IMR-90 (cell line): ENCODE measurements around the gene NKAIN4. TPM values are rescaled to one million over a fixed set of nuclear protein-coding genes. Genes with fewer than 3 reads are reported as not detected.

Experiments used
- ATAC-seq: fragments of 200-7000 bp; cut with Tn5 transposase; 2 replicates; pipeline ENCODE4 v1.9.1; 2020; ENCODE audit warnings: low read depth, mild to moderate bottlenecking, moderate library complexity
- BruUV-seq: library from RNA; stranded (reverse); fragments of 400-500 nt; replicated peaks from 2 replicates; lab custom pipeline; 2021; lab: Mats Ljungman, UMichigan
- CTCF ChIA-PET: fragments of 300-600 bp; formaldehyde crosslinking; extraction: SDS; loops from one replicate; lab custom pipeline; 2021; ENCODE audit warnings: antibody characterized with exemption; lab: Yijun Ruan, JAX
- POLR2A ChIA-PET: fragments of 300-600 bp; sonication (Branson Sonifier 250); formaldehyde crosslinking; loops from one replicate; lab custom pipeline; 2022; ENCODE audit warnings: antibody characterized with exemption; ENCODE audit not compliant: unreplicated experiment; lab: Charles Lee
- DNase-seq: peaks from one replicate; pipeline ENCODE4 v3.0.0; 2013
- H2AFZ ChIP-seq: replicated peaks from 2 replicates; pipeline ENCODE3; 2013; ENCODE audit warnings: low read length, mild to moderate bottlenecking; ENCODE audit not compliant: poor library complexity
- H2AK5ac ChIP-seq: 2 replicates; pipeline ENCODE4 v1.6.1; 2013; ENCODE audit warnings: low read depth, low read length, inconsistent platforms
- H2AK9ac ChIP-seq: replicated peaks from 2 replicates; pipeline ENCODE3; 2013; ENCODE audit warnings: mild to moderate bottlenecking, low read depth, low read length, moderate library complexity; ENCODE audit not compliant: poor library complexity
- H2BK120ac ChIP-seq: 2 replicates; pipeline ENCODE4 v1.6.1; 2013; ENCODE audit warnings: low read depth, low read length, inconsistent platforms
- H2BK15ac ChIP-seq: 3 replicates; pipeline ENCODE4 v1.6.1; 2013; ENCODE audit warnings: low read depth, low read length, inconsistent platforms
- H2BK20ac ChIP-seq: 2 replicates; pipeline ENCODE4 v1.6.1; 2013; ENCODE audit warnings: low read depth, mild to moderate bottlenecking, inconsistent platforms, low read length, moderate library complexity
- H2BK5ac ChIP-seq: 2 replicates; pipeline ENCODE4 v1.6.1; 2013; ENCODE audit warnings: mild to moderate bottlenecking, low read depth, low read length, inconsistent platforms; ENCODE audit not compliant: poor library complexity, severe bottlenecking
- H3K14ac ChIP-seq: replicated peaks from 2 replicates; pipeline ENCODE4 v1.6.1; 2013; ENCODE audit warnings: low read depth, low read length, inconsistent platforms
- H3K18ac ChIP-seq: 2 replicates; pipeline ENCODE4 v1.6.1; 2013; ENCODE audit warnings: low read depth, low read length, control low read depth
- H3K23ac ChIP-seq: 2 replicates; pipeline ENCODE4 v1.6.1; 2013; ENCODE audit warnings: low read depth, low read length, inconsistent platforms
- H3K27ac ChIP-seq: 2 replicates; pipeline ENCODE4 v1.5.1; 2013; ENCODE audit warnings: mild to moderate bottlenecking, control low read depth, low read length; ENCODE audit not compliant: insufficient read depth
- H3K27me3 ChIP-seq: 2 replicates; pipeline ENCODE4 v1.6.1; 2013; ENCODE audit warnings: low read length; ENCODE audit not compliant: control insufficient read depth, insufficient read depth
- H3K36me3 ChIP-seq: 2 replicates; pipeline ENCODE4 v1.6.1; 2013; ENCODE audit warnings: low read length, mixed read lengths; ENCODE audit not compliant: control insufficient read depth, insufficient read depth
- H3K4ac ChIP-seq: 2 replicates; pipeline ENCODE4 v1.6.1; 2013; ENCODE audit warnings: low read depth, low read length, inconsistent platforms
- H3K4me1 ChIP-seq: 2 replicates; pipeline ENCODE4 v1.6.1; 2013; ENCODE audit warnings: low read length, mixed read lengths; ENCODE audit not compliant: control insufficient read depth, insufficient read depth
- H3K4me2 ChIP-seq: 2 replicates; pipeline ENCODE4 v1.6.1; 2013; ENCODE audit warnings: low read depth, mild to moderate bottlenecking, control low read depth, low read length, moderate library complexity
- H3K4me3 ChIP-seq: 2 replicates; pipeline ENCODE4 v1.5.1; 2013; ENCODE audit warnings: low read depth, mild to moderate bottlenecking, control low read depth, low read length, moderate library complexity; ENCODE audit not compliant: insufficient read depth
- H3K56ac ChIP-seq: 2 replicates; pipeline ENCODE4 v1.6.1; 2013; ENCODE audit warnings: low read length, inconsistent platforms; ENCODE audit not compliant: insufficient read depth; ENCODE audit errors: extremely low read depth
- H3K79me1 ChIP-seq, 2 experiments: 2 replicates each; pipeline ENCODE4 v1.6.1; 2013; ENCODE audit warnings: low read length in 2 of 2, inconsistent platforms in 1 of 2, low read depth in 1 of 2
- H3K9ac ChIP-seq: 2 replicates; pipeline ENCODE4 v1.6.1; 2013; ENCODE audit warnings: low read depth, low read length, control low read depth
- H3K9me1 ChIP-seq: 2 replicates; pipeline ENCODE4 v1.6.1; 2013; ENCODE audit warnings: low read length, inconsistent platforms; ENCODE audit not compliant: insufficient read depth
- H3K9me3 ChIP-seq: 2 replicates; pipeline ENCODE4 v1.6.1; 2013; ENCODE audit warnings: low read length; ENCODE audit not compliant: control insufficient read depth, insufficient read depth
- H4K20me1 ChIP-seq: 2 replicates; pipeline ENCODE4 v1.6.1; 2013; ENCODE audit warnings: low read length, inconsistent platforms; ENCODE audit not compliant: insufficient read depth
- H4K5ac ChIP-seq: 2 replicates; pipeline ENCODE4 v1.6.1; 2013; ENCODE audit warnings: mild to moderate bottlenecking, low read depth, low read length, control low read depth
- H4K8ac ChIP-seq, 2 experiments: 2 replicates each; pipeline ENCODE4 v1.6.1; 2013; ENCODE audit warnings: low read depth in 2 of 2, low read length in 2 of 2, control low read depth in 1 of 2, inconsistent platforms in 1 of 2
- H4K91ac ChIP-seq: 2 replicates; pipeline ENCODE4 v1.6.1; 2013; ENCODE audit warnings: low read depth, low read length, inconsistent platforms; ENCODE audit not compliant: insufficient read depth
- POLR2A ChIP-seq: IDR thresholded peaks from 2 replicates; pipeline ENCODE4 v1.6.1; 2012; ENCODE audit warnings: mild to moderate bottlenecking, low read depth, low read length
- RFX5 ChIP-seq: IDR thresholded peaks from 2 replicates; pipeline ENCODE4 v1.8.0; 2012; ENCODE audit warnings: low read depth, mild to moderate bottlenecking, low read length, moderate library complexity
- WGBS, 2 experiments: methylation state at CpG; one replicate each; pipeline versions ENCODE4 v1.1.5 to v1.1.7; 2013; ENCODE audit warnings: missing lambda C conversion rate in 2 of 2; ENCODE audit not compliant: insufficient read length in 1 of 2; ENCODE audit errors: extremely low coverage in 2 of 2; 5-methylcytosine and 5-hydroxymethylcytosine counted together
- dilution Hi-C: fragments of 300-500 bp; cut with HindIII; formaldehyde crosslinking; loops from one replicate; pipeline ENCODE4 v1.14.3; 2018; ENCODE audit warnings: low sequenced_read_pairs; ENCODE audit not compliant: unreplicated experiment
- in situ Hi-C: fragments of 300-500 bp; cut with MboI; formaldehyde crosslinking; loops from 3 replicates; pipeline ENCODE4 v1.14.3; 2019; ENCODE audit warnings: low sequenced_read_pairs, inconsistent platforms, mixed read lengths
- intact Hi-C: fragments of 100-400 bp; cut with micrococcal nuclease; formaldehyde crosslinking; loops from 2 replicates; pipeline ENCODE4 v1.10.0; 2022
- polyA plus RNA-seq, 3 experiments: library from polyadenylated mRNA; depleted of rRNA; stranded (reverse); fragments of >200 nt; gene quantifications; 2 replicates each; pipeline ENCODE4 v1.2.3, GENCODE V29; 2012; ENCODE audit warnings: low replicate concordance in 1 of 3
- total RNA-seq: library from RNA; depleted of rRNA; stranded (reverse); fragments of >200 nt; gene quantifications from 2 replicates; pipeline ENCODE4 v1.2.3, GENCODE V29; 2012

NKAIN4 gene
- total and polyA plus RNA-seq, 2 of the 4 experiments (the other 2 are of a cell fraction): not detected

DNA sequence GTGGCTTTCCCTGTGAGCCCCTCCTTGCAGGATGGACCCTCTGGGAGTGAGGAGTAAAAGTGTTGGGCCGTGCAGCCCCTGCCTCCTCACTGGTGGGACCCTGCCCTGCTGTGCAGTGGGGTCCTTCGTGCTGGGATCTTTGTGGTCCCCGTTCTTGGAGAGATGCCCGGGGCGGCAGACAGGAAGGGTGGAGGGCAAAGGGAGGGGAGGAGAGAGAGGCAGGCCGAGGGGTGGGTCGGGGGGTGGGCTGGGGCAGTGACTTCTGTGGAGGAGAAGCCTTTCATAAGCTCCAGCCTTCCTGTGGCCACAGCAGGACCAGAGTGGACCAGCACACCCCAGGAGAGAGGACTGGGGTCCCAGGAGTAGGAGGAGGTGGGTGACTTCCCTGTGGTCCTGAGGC is 38.6 kb upstream of the NKAIN4 start, which contains the start of gene COL20A1:
Gene COL20A1, plus strand, starts transcription at position 283 of the 400 bp plus-strand sequence. CDS start 1,922 bp downstream, outside the sequence.
- WGBS, 2 experiments: 28% methylated on average over 3 of the region's 7 CpGs; no CpG with 5 or more reads in 1 of the 2 experiments
- no peak within 1 kb of the TSS for H3K9ac ChIP-seq
- H2AK5ac ChIP-seq: no peak within 1 kb of the TSS; the same call in 1 of the 2 replicates
- no peak within 1 kb of the TSS for H2BK15ac ChIP-seq
- no peak within 1 kb of the TSS for H2BK5ac ChIP-seq
- H2BK20ac ChIP-seq: no peak within 1 kb of the TSS
- no peaks in the 10 kb centered on the region for H3K9me3 ChIP-seq
- H3K79me1 ChIP-seq: 0 out of 4 replicates have a peak, but pooled peaks cover 0 to 10% of the 10 kb centered on the region in 2 experiments
- no peak within 1 kb of the TSS for H2AFZ ChIP-seq
- no peak for DNase-seq
- ChIA-PET CTCF (no interaction called here), POLR2A (no interaction called here)
- H2BK120ac ChIP-seq: no peak within 1 kb of the TSS
- H3K27me3 ChIP-seq: peaks cover 29% of the 10 kb centered on the region
- H2AK9ac ChIP-seq: peak within 1 kb of the TSS; percentile 9
- no peak within 1 kb of the TSS for H3K23ac ChIP-seq
- H3K14ac ChIP-seq: no peak within 1 kb of the TSS
- H3K4ac ChIP-seq: no peak within 1 kb of the TSS
- H4K91ac ChIP-seq: no peak within 1 kb of the TSS
- dilution Hi-C loops (no loop called here), intact Hi-C loops (no loop called here), in situ Hi-C loops (no loop called here)
- H3K9me1 ChIP-seq: no peaks in the 10 kb centered on the region
- no peak within 1 kb of the TSS for H3K56ac ChIP-seq
- peaks cover 47% of the 10 kb centered on the region for H4K20me1 ChIP-seq
- H3K36me3 ChIP-seq: peaks cover 19% of the 10 kb centered on the region
- no peaks in the 10 kb centered on the region for H3K4me1 ChIP-seq
- H3K4me2 ChIP-seq: no peak within 1 kb of the TSS
- TF ChIP-seq POLR2A (peak; percentile 16; the same call in 1 of the 2 replicates), RFX5 (no peak)
- no peak within 1 kb of the TSS for H3K4me3 ChIP-seq
- ATAC-seq: no peak
- no peak within 1 kb of the TSS for H4K5ac ChIP-seq
- BruUV-seq: no TSS peak
- no peak within 1 kb of the TSS for H3K18ac ChIP-seq
- no peak within 1 kb of the TSS for H4K8ac ChIP-seq
- H3K27ac ChIP-seq: no peak within 1 kb of the TSS
